ENCODE results near the gene CSNK1G2.

Gene CSNK1G2

DNA sequence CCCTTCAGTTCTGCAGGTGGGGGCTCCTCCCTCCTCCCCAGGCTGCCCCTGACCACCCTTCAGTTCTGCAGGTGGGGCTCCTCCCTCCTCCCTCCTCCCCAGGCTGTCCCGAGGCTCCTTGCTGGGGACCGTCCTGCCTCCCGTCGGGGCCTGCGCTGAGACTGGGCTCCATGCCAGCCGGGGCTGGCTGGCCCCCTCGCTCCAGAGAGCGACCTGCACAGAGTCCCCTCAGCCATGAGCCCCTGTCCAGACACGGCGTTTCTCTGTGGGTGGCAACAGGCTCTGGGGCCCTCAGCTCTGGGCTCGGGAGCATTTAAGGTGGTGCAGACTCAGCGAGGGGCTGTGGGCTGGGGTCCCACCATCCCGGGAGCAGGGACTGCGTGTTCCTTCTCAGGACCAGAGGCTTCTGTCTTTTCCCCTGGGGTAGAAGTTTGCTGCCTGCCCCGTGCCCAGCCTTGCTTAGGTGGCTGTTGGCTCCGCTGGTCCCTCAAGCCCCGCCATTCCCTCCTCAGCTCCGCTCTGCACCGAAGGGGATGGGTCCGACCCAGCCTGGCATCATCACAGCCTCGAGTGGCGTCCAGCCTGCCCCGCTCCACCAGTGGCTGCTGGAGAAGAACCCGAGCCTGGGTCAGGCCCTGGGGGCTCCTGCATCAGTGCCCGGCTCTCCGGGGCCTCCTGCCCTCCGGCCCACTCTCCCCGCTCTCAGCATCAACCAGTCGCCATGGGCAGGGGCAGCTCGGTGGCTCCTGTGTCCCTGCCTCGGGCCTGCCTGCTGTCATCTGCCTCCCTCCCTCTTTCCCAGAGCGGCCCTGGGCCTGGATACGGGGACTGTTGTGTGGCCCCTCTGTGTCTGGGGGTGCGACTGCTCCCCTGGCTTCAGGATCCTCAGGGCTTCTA lies 27.6 kb downstream of the CSNK1G2 start:
- no peak for DNase-seq (ENCODE audit: low read depth)

DNA sequence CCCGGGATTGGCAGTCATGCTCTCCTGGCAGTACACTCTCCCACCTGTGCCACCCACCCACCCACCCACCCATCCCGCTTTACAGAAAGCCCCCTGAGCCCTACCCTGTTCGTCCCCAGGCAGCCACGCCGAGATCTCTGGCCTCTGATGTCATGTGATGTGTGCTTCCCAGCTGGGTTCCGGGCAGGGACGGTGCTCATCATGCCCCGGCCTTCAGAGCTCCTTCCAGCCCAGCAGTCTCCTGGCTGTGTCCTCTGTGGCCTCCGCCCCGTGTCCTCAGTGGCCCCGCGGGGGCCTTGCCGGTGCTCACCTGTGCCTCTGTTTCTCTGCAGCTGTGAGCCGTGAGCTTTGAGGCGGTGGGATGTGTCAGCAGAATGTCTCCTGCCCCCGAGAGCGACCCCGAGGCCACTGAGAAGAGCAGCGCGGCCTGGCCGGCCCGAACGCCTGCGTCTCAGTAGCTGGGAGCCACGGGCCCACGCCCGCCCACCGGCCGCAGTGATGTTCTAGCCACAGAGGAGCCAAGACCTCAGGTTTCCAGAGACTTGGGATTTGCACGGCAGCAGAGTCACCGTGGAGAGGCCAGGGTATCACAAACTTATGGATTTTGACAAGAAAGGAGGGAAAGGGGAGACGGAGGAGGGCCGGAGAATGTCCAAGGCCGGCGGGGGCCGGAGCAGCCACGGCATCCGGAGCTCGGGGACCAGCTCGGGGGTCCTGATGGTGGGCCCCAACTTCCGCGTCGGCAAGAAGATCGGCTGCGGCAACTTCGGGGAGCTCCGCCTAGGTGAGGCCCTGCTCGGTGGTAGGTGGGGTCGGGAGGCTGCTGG lies 28.4 kb downstream of the CSNK1G2 start:
- DNase-seq (ENCODE audit: low read depth): no peak

DNA sequence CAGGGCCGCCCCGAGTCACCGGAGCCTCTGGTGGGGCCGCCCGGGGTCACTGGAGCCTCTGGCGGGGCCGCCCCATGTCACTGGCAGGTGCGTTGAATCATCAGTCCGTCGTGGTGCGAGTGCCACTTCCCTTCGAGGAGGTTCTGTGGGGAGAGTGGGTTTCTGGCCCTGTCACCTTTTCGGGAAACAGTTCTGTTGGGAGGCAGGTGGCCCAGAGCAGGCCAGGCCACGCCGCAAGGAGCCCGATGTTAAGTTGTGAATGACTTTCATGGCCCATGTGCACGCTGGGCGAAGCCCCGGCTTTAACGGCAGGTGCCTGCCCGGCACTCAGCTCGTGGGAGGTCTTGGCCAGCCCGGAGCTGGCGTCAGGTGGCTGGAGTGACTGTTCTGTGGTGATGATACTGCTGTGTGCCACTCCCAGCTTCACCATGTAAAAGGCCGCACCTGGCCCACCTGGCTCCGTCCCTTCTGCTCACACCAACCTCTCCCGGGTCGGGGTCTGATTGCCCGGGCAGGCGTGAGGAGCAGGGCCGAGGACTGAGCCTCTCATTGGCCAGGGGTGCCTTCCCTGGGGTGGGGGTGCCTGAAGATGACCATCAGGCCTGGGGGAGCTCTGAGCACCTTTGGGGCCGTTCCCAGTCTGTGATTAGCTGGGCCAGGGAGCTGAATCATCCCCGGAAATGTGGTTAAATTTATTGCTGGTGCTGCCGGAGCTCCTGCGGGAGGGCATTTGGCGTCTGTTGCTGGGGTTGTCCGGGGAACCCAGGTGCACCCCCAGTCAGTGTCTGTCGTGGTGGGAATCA lies 29.2 kb downstream of the CSNK1G2 start:
- no peak for DNase-seq (ENCODE audit: low read depth)

DNA sequence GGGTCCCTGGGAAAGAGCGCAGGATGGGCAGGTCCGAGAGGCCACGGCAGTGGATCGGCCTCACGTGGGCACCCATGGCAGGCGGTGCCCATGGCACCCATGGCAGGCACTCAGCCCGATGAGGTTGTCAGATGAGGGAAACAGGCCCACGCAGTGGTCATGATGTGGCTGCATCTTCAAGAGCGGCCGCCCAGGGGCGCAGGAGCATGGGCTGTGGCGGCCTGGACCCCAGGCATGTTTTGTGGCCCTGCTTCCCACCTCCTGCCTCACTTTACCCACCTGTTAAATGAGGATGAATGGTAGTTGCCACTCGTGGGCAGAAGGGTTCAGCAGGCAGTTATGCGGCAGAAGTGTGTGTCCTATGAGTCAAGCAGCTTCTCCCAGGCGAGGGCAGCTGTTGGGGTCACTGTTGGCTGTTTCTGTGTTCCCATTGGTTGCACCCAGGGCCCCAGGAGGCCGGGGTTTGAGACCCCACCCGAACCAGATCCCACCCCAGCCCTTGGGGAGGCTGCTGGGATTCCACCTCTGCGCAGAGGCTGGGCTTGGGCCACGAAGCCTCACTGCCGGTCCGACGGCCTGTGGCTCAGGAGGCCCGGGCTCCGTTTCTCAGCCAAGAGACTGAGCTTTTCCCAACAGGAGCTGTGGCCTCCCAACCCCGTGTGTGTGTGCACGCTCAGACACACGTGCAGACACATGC lies 30.0 kb downstream of the CSNK1G2 start:
- DNase-seq (ENCODE audit: low read depth): no peak

DNA sequence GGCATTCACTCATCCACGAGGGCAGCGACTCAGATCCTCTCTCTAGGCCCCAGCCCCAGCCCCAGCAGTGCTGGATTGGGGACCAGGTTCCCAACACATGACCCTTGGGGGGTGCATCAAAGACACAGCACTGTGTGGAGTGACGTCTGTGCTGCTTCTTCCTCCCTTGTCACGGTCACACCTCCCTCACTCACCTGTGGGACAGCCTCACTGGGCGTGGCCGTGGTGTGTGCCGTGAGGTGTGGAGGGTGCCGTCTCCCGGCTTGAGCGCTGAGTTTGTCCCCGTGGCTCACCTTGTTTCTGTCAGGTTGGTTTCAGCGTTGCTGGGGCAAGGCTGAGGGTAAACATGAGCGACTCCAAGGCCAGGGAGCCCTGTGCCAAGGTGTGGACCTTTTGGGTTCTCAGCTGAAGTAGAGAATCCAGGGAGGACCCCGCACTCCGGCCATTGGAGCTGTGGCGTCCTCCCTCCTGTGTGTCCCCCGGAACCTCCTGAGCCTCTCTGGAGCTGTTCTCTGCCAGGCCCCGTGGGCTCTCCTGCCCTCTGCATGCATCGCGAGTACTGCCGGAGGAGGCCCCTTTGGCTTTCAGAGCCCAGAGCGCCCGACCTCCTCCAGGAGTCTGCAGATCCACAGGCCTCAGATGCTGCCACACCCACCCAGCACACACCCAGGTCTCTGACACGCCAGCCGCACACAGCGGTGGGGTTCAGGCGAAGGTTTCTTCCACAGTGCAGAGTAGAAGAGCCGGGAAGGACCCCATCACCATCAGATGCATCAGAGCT lies 33.6 kb downstream of the CSNK1G2 start:
- no peak for DNase-seq (ENCODE audit: low read depth)

DNA sequence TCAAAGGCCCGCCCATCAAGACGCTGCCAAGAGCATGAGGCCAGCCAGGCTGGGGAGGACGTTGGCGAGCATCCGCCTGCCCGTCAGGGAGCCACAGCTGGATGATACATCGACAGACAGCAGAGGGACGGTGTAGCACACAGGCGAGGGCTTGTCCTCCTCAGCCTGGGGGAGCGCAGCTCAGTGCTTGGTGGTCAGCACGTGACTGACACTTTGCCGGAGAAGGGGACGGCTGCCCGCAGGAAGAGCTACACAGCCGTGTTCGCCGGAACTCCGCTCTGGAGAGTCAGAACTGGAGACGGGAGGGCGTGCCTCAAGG lies 34.1 kb downstream of the CSNK1G2 start:
- no peak for DNase-seq (ENCODE audit: low read depth)

DNA sequence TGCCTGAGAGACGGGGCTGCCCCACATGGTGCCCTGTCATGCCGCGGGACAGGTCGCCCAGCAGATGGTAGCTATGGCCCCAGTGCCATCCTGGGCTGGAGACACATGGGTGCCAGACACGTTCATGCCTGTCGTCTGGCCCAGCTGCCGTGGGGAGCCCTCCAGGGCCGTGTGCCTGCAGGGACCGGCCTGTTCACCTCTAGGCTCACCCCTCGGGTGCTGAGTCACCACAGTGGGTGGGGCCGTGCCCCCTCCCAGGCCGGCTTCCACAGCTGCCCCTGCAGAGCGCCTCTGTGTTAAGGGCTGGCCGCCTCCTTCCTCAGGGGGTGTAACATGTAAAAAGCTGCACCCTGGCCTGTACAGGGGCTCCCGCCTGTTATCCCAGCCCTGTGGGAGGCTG lies 36.1 kb downstream of the CSNK1G2 start:
- no peak for DNase-seq (ENCODE audit: low read depth)

DNA sequence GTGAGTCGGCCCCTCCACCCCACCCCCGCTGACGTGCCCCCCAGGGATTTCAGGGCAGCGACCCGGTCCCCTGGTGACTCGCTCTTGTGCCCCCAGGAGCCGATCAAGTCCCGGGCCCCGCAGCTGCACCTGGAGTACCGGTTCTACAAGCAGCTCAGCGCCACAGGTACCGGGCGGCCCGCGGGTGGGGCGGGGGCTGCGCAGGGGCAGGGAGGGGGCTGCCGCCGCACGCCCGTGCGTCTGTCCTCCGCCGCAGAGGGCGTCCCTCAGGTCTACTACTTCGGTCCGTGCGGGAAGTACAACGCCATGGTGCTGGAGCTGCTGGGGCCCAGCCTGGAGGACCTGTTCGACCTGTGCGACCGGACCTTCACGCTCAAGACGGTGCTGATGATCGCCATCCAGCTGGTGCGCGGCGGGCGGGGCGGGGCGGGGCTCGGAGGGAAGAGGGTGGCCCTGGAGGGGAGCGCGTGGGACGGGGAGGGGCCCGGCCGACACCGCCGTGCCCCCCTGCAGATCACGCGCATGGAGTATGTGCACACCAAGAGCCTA lies 37.4 kb downstream of the CSNK1G2 start:
- no peak for DNase-seq (ENCODE audit: low read depth)

DNA sequence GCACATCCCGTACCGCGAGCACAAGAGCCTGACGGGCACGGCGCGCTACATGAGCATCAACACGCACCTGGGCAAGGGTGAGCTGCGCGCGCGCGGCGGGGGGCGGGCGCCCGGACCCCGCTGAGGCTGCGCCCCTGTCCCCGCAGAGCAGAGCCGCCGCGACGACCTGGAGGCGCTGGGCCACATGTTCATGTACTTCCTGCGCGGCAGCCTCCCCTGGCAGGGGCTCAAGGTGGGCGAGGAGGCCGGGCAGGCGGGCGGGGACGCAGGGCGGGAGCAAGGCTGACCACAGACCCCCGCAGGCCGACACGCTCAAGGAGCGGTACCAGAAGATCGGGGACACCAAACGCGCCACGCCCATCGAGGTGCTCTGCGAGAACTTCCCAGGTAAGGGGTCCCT lies 38.0 kb downstream of the CSNK1G2 start:
- DNase-seq (ENCODE audit: low read depth): no peak

DNA sequence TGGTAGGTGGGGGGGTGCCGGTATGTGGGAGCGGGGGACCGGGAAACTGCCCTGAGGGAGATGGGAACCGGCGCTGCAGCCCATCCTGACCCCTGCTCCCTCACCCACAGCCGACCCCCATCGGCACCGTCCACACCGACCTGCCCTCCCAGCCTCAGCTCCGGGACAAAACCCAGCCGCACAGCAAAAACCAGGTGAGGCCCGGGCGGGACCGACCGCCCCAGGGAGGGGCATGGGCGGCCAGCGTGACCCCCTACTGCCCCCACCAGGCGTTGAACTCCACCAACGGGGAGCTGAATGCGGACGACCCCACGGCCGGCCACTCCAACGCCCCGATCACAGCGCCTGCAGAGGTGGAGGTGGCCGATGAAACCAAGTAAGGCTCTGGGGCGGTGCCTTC lies 38.7 kb downstream of the CSNK1G2 start:
- no peak for DNase-seq (ENCODE audit: low read depth)

DNA sequence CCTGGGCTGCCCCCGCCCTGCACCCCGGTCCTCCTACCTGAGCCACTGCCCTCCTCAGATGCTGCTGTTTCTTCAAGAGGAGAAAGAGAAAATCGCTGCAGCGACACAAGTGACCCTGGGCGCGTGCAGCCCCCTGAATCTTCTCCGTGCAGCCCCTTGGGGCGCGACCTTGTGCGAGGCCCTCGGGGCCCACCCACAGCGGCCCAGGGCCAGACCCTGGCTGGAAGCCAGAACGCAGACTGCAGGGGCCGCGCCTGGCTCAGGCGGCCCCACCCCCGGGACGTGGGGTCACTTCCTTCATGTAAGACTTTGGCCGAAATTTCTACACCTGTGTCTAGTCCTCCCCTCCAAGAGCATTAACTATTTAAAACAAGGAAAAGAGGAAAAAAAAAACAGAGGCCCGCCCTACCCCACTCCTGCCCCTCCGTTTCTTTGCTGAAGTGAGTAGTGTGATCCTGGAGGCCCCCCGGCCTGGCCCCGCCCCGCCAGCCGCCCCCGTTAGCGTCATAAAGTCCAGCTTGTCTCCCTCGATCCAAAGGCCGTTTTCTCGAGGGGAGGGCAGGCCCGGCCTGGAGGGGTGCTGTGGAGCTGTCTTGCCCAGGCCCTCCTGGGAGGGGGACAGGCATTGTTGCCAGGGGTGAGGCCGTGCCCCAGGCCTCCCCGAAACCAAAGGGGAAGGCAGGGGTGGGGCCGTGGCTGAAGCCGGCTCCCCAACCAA lies 39.3 kb downstream of the CSNK1G2 start:
- no peak for DNase-seq (ENCODE audit: low read depth)

DNA sequence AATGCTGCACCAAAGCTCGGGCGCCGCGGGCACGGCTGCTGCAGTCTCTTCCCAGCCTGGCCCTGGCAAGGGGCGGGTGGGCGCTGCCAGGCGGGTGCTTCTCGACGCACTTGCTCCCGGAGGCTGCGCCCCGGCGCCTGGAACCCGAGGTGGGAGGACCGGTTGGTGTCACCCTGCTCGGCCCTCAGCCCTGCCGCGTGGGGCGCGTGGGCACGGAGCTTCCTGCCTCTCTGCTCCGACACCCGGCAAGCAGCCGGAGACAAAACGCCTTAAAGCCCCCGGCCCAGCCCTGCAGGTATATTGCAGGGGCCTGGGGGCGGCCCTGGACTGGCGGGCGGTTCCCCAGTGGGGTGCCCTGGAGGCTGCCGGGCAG lies 39.8 kb downstream of the CSNK1G2 start:
- no peak for DNase-seq (ENCODE audit: low read depth)

DNA sequence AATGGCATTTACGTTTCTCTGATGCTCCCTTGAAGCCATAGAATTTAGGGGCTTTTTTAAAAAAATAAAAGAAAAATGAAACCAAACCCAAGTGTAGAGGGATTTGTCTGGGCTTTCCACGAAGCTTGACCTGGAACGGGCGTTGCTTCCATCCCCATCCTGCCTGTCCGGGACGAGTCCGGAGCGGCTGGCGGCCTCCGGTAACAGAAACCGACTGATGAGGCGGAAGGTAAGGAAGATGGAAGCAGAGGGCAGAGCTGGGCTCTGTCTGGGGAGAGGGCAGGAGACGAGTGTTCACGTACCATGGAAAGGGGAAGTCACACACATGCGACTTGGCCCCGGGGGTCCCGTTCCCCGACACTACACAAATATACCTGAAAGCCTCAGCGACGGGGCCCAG lies 40.3 kb downstream of the CSNK1G2 start:
- no peak for DNase-seq (ENCODE audit: low read depth)

DNA sequence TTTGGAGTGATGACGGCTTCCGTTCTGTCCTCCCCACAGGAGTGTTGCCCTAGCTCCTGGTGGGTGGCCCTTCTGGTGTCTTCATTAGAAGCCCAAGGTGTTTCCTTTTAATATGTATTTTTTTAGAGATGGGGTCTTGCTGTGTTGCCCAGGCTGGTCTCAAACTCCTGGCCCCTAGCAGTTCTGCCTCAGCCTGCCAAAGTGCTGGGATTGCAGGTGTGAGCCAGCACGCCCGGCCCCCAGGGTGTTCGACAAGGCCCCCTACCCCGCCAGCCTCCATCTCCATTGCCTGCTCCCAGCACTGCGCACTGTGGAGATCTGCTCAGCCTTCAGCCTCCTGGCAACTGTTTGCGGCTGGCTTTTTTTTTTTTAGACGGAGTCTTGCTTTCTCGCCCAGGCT lies 43.4 kb downstream of the CSNK1G2 start:
- no peak for DNase-seq (ENCODE audit: low read depth)

DNA sequence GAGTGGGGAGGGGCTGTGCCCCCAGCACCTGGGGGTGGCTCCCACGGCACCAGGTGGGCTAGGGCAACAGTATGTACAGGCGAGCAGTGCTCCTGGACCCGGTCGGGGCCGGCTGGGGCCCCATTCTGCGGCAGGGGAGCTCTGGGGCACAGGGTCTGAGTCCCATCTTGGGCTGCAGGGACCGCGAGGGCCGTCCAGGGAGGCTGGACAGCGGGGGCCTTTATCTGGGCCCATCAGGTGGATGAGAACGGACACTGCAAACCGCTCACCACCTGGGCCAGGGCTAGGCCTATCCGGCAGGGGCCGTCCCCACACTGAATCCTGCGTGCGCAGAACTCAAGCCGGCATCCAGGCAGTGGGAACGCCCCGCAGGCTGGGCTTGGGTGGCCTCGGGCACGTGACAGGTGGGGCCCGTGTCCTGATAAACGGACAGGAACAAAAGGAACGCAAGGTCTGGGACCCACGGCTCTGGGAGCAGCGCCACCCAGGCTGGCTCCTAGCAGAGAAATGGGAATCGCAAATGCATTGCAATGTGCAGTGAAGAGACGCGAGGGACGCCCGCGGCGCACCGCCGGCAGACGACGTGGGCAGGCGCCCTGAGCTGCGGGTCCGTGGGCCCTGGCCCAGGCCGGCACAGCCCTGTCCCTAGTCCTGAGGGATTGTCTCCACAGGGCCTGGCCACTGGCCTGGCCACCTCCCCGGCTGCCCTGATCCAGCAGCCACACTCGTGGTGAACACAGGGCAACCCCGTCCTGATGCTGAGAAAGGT lies 44.8 kb downstream of the CSNK1G2 start:
- DNase-seq (ENCODE audit: low read depth): no peak

DNA sequence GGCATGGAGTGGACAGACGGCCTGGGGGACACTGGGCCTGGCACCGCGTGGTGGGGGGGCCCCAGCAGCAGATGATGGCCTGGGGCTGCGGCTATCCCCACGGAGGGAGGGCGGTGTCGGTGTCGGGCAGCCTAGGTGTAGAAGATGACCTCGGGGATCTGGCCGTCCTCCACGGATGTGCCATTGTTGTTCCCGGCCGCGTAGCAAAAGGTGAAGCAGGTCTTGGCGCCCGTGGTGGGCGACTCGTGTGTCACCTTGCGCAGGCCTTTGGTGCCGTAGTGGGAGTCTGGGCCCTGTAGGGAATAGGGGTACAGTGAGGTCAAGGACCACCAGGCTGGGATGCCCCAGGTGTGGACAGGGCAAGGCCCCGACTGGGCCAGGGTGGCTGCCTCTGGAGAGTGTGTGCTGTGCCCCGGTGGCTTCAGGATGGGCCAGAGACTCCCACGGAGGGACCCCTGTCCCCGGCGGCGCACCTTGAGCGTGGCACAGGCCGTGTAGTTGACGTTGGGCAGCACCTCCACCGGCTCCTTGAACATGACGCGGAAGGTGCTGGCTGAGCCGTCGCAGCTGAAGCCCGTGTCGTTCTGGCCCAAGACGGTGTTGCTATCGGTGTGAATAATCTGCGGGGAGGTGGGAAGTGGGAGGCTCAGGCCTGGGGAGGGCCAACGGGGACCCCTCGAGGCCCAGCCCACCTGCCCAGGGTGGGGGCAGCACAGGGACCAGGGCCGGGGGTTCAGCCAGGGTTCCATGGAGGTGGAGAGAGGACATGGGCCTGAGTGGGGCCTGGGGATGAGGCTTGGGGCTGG lies 45.6 kb downstream of the CSNK1G2 start:
- DNase-seq (ENCODE audit: low read depth): no peak

DNA sequence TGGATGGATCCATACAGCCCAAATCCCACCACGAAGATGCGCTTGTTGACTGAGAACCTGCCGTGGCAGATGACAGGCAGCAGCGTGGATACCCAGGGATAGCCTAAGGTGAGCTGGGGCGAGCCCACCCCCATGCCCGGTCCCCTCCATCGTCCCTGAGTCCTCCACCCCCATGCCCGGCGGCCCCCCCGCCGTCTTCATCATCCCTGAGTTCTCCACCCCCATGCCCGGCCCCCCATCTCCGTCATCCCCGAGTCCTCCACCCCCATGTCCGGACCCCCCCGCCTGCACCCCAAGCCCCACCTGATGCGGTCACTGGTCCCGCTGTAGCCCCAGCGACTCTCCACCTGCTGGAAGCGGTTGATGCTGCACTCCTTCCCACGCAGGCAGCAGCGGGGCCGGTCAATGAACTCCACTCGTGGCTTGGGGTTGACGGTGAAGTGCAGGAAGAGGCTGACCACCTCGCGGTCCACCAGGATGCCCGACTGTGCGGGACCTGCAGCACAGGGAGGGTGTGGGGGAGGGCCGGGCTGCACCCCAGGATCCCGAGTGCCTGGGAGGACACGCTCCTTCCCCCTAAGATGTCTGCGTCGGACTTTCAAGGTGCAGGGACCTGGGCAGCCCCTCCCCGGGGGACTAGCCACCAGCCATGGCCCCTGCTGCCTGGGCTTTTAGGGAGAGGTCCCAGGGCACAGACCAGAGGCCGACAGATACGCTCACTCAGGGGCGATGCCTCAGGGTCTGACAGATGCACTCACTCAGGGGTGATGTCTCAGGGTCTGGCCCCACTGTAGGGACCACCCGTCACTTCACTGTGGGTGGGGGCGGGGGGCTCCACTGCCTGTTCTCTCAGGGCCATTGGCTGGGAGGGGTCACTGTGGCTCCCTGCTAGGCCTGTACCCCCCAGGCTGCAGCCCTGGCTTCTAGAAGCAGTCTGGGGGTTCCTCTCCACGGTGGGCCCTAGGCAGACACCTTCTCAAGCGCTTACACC lies 46.5 kb downstream of the CSNK1G2 start:
- DNase-seq (ENCODE audit: low read depth): no peak
